HepG2 (cell line): Measurements from ENCODE around the gene PODXL. TPM values are rescaled to one million over a fixed set of nuclear protein-coding genes. Genes with fewer than 3 reads are reported as not detected.

ENCODE experiments used
- ATF4 ChIP-seq, 2 experiments: fragments of 450-650 bp in 1 of 2; sonication (generic) in 1 of 2; formaldehyde crosslinking; IDR thresholded peaks; 2 replicates each; pipeline versions ENCODE4 v1.5.0 to v1.8.0; 2020 to 2022; ENCODE audit warnings: mild to moderate bottlenecking in 1 of 2, missing genetic modification reagents in 1 of 2
- BRD4 ChIP-seq: sonication (generic); formaldehyde crosslinking; IDR thresholded peaks from 2 replicates; pipeline ENCODE4 v1.4.0; 2020; ENCODE audit warnings: missing genetic modification reagents
- FOXK2 ChIP-seq: fragments of 450-650 bp; IDR thresholded peaks from 2 replicates; pipeline ENCODE4 v1.6.1; 2016
- GTF3A ChIP-seq: sonication (generic); formaldehyde crosslinking; conservative IDR thresholded peaks from 2 replicates; pipeline ENCODE4 v1.4.0; 2020; ENCODE audit warnings: mild to moderate bottlenecking, missing genetic modification reagents
- HDAC2 ChIP-seq: sonication (generic); formaldehyde crosslinking; IDR thresholded peaks from 2 replicates; pipeline ENCODE4 v1.4.0; 2020; ENCODE audit warnings: missing genetic modification reagents
- HES4 ChIP-seq: sonication (generic); formaldehyde crosslinking; IDR thresholded peaks from 2 replicates; pipeline ENCODE4 v1.9.0; 2021; ENCODE audit warnings: mild to moderate bottlenecking, missing genetic modification reagents, borderline replicate concordance
- HMGXB4 ChIP-seq, 2 experiments: sonication (generic) in 1 of 2; formaldehyde crosslinking in 1 of 2; IDR thresholded peaks; 2 replicates each; pipeline versions ENCODE4 v1.4.0 to v1.6.1; 2018 to 2020; ENCODE audit warnings: missing genetic modification reagents in 2 of 2, borderline replicate concordance in 1 of 2, low read depth in 1 of 2, mild to moderate bottlenecking in 1 of 2, missing biosample characterization in 1 of 2
- HOXD1 ChIP-seq: sonication (generic); formaldehyde crosslinking; IDR thresholded peaks from 2 replicates; pipeline ENCODE4 v1.5.0; 2020; ENCODE audit warnings: missing genetic modification reagents
- ISL2 ChIP-seq: sonication (generic); formaldehyde crosslinking; IDR thresholded peaks from 2 replicates; pipeline ENCODE4 v1.5.0; 2020; ENCODE audit warnings: missing genetic modification reagents
- KMT2A ChIP-seq: sonication (generic); formaldehyde crosslinking; IDR thresholded peaks from 2 replicates; pipeline ENCODE4 v1.4.0; 2020; ENCODE audit warnings: missing genetic modification reagents
- NCOA1 ChIP-seq: sonication (generic); formaldehyde crosslinking; IDR thresholded peaks from 2 replicates; pipeline ENCODE4 v1.9.0; 2021; ENCODE audit warnings: missing genetic modification reagents
- NFIB ChIP-seq: sonication (generic); formaldehyde crosslinking; IDR thresholded peaks from 2 replicates; pipeline ENCODE4 v1.9.0; 2021; ENCODE audit warnings: missing genetic modification reagents, mild to moderate bottlenecking, borderline replicate concordance
- NFKB2 ChIP-seq: sonication (generic); formaldehyde crosslinking; IDR thresholded peaks from 2 replicates; pipeline ENCODE4 v1.4.0; 2020; ENCODE audit warnings: missing genetic modification reagents, borderline replicate concordance
- NR3C1 ChIP-seq: sonication (generic); formaldehyde crosslinking; IDR thresholded peaks from 2 replicates; pipeline ENCODE4 v1.4.0; 2020; ENCODE audit warnings: missing genetic modification reagents
- PHF21A ChIP-seq: sonication (generic); formaldehyde crosslinking; IDR thresholded peaks from 2 replicates; pipeline ENCODE4 v1.5.0; 2020; ENCODE audit warnings: mild to moderate bottlenecking, missing genetic modification reagents
- SPEN ChIP-seq: sonication (generic); formaldehyde crosslinking; IDR thresholded peaks from 2 replicates; pipeline ENCODE4 v1.5.1; 2020; ENCODE audit warnings: low read depth, mild to moderate bottlenecking, missing genetic modification reagents
- TRAFD1 ChIP-seq: sonication (generic); formaldehyde crosslinking; IDR thresholded peaks from 2 replicates; pipeline ENCODE4 v1.5.1; 2020; ENCODE audit warnings: missing genetic modification reagents, mild to moderate bottlenecking, borderline replicate concordance
- ZBTB33 ChIP-seq: sonication (generic); formaldehyde crosslinking; IDR thresholded peaks from 2 replicates; pipeline ENCODE4 v1.4.0; 2020; ENCODE audit warnings: missing genetic modification reagents
- ZBTB38 ChIP-seq: sonication (generic); formaldehyde crosslinking; IDR thresholded peaks from 2 replicates; pipeline ENCODE4 v1.5.1; 2020; ENCODE audit warnings: mild to moderate bottlenecking, missing genetic modification reagents
- ZKSCAN5 ChIP-seq: sonication (generic); formaldehyde crosslinking; IDR thresholded peaks from 2 replicates; pipeline ENCODE4 v1.5.1; 2020; ENCODE audit warnings: mild to moderate bottlenecking, missing genetic modification reagents
- ZNF276 ChIP-seq: sonication (generic); formaldehyde crosslinking; IDR thresholded peaks from 2 replicates; pipeline ENCODE4 v1.4.0; 2020; ENCODE audit warnings: mild to moderate bottlenecking, low read depth, missing genetic modification reagents
- polyA plus RNA-seq, 8 experiments: library from polyadenylated mRNA; depleted of rRNA in 3 of 8; stranded (reverse) in 7 of 8; unstranded in 1 of 8; fragments of >200 nt; fragmentation: Illumina TruSeq in 4 of 8; extraction: Trizol in 4 of 8; gene quantifications; 2 replicates each; pipeline versions ENCODE4 v1.2.1 to v1.2.3, GENCODE V29; 2011 to 2016; ENCODE audit warnings: low read depth in 4 of 8, missing spikeins in 1 of 8, mixed read lengths in 1 of 8; ENCODE audit not compliant: insufficient read depth in 1 of 8
- total RNA-seq, 5 experiments: library from RNA; depleted of rRNA; stranded (reverse); fragments of >200 nt; fragmentation: Illumina TruSeq; extraction: Trizol; gene quantifications; 2 replicates each; pipeline ENCODE4 v1.2.3, GENCODE V29; 2016; ENCODE audit warnings: low read depth in 1 of 5

Gene PODXL
- total and polyA plus RNA-seq, 2 of the 13 experiments (the other 11 are each of a cell fraction or from before 2014, with no cell fraction given): 0.22 to 0.54 TPM

- TF ChIP-seq ZBTB33 (no peak), ZBTB38 (CRISPR knock-in tag) (no peak; the same call in 1 of the 2 replicates), GTF3A (no peak), SPEN (CRISPR knock-in tag) (peak; percentile 48), KMT2A (CRISPR knock-in tag) (no peak), HDAC2 (peak; percentile 48; the same call in 1 of the 2 replicates), TRAFD1 (CRISPR knock-in tag) (no peak), HES4 (CRISPR knock-in tag) (no peak), ISL2 (CRISPR knock-in tag) (no peak), NCOA1 (CRISPR knock-in tag) (no peak), NFIB (no peak), NR3C1 (CRISPR knock-in tag) (no peak), NFKB2 (CRISPR knock-in tag) (peak; percentile 35; the same call in 1 of the 2 replicates), FOXK2 (no peak), HOXD1 (no peak), PHF21A (CRISPR knock-in tag) (no peak), ZKSCAN5 (CRISPR knock-in tag) (peak; percentile 60; the same call in 1 of the 2 replicates), HMGXB4 (CRISPR knock-in tag; IDR thresholded peaks at IDR 0.05; ENCODE audit: borderline replicate concordance in 1 of 2, low read depth in 1 of 2) (peak; percentile 52 to 61; a peak in 2 of 4 replicates), ATF4 (CRISPR knock-in tag; IDR thresholded peaks at IDR 0.05) (peak in 1 of 2 experiments; percentile 62; a peak in 1 of 4 replicates), ZNF276 (CRISPR knock-in tag) (no peak), BRD4 (CRISPR knock-in tag) (no peak)
Observed at GRCh38 chr7:131513245-131514061, 43.0 kb downstream of the PODXL start (continued).
